ENCODE measurements around the gene GATAD2A. TPM values are rescaled to one million over a fixed set of nuclear protein-coding genes. Genes with fewer than 3 reads are reported as not detected.

The GATAD2A gene
- total and polyA plus RNA-seq, 2 of the 13 experiments (the other 11 are each of a cell fraction or from before 2014, with no cell fraction given) = 16.8 to 28.6 TPM

GRCh38 chr19:19523177-19523576 is 117.7 kb downstream of the GATAD2A start (continued):
- TF ChIP-seq JUNB (CRISPR knock-in tag; IDR thresholded peaks at IDR 0.05; ENCODE audit: borderline replicate concordance) = no peak
- TF ChIP-seq, protein P1, sequence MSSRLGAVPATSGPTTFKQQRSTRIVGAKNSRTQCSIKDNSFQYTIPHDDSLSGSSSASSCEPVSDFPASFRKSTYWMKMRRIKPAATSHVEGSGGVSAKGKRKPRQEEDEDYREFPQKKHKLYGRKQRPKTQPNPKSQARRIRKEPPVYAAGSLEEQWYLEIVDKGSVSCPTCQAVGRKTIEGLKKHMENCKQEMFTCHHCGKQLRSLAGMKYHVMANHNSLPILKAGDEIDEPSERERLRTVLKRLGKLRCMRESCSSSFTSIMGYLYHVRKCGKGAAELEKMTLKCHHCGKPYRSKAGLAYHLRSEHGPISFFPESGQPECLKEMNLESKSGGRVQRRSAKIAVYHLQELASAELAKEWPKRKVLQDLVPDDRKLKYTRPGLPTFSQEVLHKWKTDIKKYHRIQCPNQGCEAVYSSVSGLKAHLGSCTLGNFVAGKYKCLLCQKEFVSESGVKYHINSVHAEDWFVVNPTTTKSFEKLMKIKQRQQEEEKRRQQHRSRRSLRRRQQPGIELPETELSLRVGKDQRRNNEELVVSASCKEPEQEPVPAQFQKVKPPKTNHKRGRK (CRISPR knock-in tag; IDR thresholded peaks at IDR 0.05) = no peak
- TF ChIP-seq ZNF468 (CRISPR knock-in tag; IDR thresholded peaks at IDR 0.05) = no peak
- TF ChIP-seq ZNF570 (CRISPR knock-in tag; IDR thresholded peaks at IDR 0.05; ENCODE audit: borderline replicate concordance) = no peak

GRCh38 chr19:19524053-19524452 is 118.6 kb downstream of the GATAD2A start:
- POLR2A ChIA-PET = no interaction called here
- no peak for DNase-seq (ENCODE audit: low spot score)
- Histone ChIP-seq H3K4me1 (ENCODE audit: insufficient read depth, low read length) (no peaks in the 10 kb centered on the region), H3K79me2 (ENCODE audit: insufficient read depth, low read length) (peaks cover 16% of the 10 kb centered on the region), H3K36me3 (replicated peaks in 1 of 2; ENCODE audit: control insufficient read depth in 1 of 2, insufficient read depth in 2 of 2, low read length in 2 of 2) (peaks cover 10 to 37% of the 10 kb centered on the region in 2 experiments), H3K4me3 (replicated peaks in 1 of 3; ENCODE audit: insufficient read depth in 1 of 3, low read depth in 2 of 3, low read length in 3 of 3) (no peak overlapping the region), H4K20me1 (ENCODE audit: insufficient read depth, low read length) (peaks cover 21% of the 10 kb centered on the region), H3K27me3 (ENCODE audit: control insufficient read depth in 1 of 2, insufficient read depth in 2 of 2, low read length in 2 of 2) (no peaks in the 10 kb centered on the region), H2AFZ (ENCODE audit: low read length) (no peak overlapping the region), H3K9ac (ENCODE audit: insufficient read depth, low read depth, low read length) (no peak overlapping the region), H3K9me3 (ENCODE audit: low read length) (no peaks in the 10 kb centered on the region), H3K4me2 (ENCODE audit: low read depth, low read length) (no peak overlapping the region), H3K27ac (ENCODE audit: extremely low read length, insufficient read depth, low read length) (no peak overlapping the region)
- CTCF ChIA-PET (ENCODE audit: low intra/inter-chr PET ratio, low total read pairs) = no interaction called here
- no peak for ATAC-seq
- in situ Hi-C loops (cut with HindIII; ENCODE audit: extremely low pct_ligation_motif_present, low pct_unique_long_range_greater_than_20kb) (no loop called here), intact Hi-C loops (cut with micrococcal nuclease; ENCODE audit: unreplicated experiment) (no loop called here)
- no peak for FAIRE-seq
- BruUV-seq (replicated peaks) = no TSS peak
- WGBS (ENCODE audit: low lambda C conversion rate) = 93% methylated on average over 7 of the region's 7 CpGs
- TF ChIP-seq, protein P2, sequence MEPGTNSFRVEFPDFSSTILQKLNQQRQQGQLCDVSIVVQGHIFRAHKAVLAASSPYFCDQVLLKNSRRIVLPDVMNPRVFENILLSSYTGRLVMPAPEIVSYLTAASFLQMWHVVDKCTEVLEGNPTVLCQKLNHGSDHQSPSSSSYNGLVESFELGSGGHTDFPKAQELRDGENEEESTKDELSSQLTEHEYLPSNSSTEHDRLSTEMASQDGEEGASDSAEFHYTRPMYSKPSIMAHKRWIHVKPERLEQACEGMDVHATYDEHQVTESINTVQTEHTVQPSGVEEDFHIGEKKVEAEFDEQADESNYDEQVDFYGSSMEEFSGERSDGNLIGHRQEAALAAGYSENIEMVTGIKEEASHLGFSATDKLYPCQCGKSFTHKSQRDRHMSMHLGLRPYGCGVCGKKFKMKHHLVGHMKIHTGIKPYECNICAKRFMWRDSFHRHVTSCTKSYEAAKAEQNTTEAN (CRISPR knock-in tag; conservative IDR thresholded peaks at IDR 0.05) = no peak
- TF ChIP-seq ZFP1 (CRISPR knock-in tag; IDR thresholded peaks at IDR 0.05) (no peak), ZNF101 (CRISPR knock-in tag; IDR thresholded peaks at IDR 0.05; ENCODE audit: borderline replicate concordance, low read depth) (no peak), ZNF451 (CRISPR knock-in tag; IDR thresholded peaks at IDR 0.05) (no peak), XBP1 (CRISPR knock-in tag; IDR thresholded peaks at IDR 0.05) (no peak), ZNF605 (CRISPR knock-in tag; IDR thresholded peaks at IDR 0.05) (no peak), ZNF740 (CRISPR knock-in tag; IDR thresholded peaks at IDR 0.05) (no peak), TRAFD1 (CRISPR knock-in tag; IDR thresholded peaks at IDR 0.05; ENCODE audit: borderline replicate concordance) (no peak), ZNF644 (CRISPR knock-in tag; IDR thresholded peaks at IDR 0.05; ENCODE audit: low read depth) (no peak)
- TF ChIP-seq, protein P3, sequence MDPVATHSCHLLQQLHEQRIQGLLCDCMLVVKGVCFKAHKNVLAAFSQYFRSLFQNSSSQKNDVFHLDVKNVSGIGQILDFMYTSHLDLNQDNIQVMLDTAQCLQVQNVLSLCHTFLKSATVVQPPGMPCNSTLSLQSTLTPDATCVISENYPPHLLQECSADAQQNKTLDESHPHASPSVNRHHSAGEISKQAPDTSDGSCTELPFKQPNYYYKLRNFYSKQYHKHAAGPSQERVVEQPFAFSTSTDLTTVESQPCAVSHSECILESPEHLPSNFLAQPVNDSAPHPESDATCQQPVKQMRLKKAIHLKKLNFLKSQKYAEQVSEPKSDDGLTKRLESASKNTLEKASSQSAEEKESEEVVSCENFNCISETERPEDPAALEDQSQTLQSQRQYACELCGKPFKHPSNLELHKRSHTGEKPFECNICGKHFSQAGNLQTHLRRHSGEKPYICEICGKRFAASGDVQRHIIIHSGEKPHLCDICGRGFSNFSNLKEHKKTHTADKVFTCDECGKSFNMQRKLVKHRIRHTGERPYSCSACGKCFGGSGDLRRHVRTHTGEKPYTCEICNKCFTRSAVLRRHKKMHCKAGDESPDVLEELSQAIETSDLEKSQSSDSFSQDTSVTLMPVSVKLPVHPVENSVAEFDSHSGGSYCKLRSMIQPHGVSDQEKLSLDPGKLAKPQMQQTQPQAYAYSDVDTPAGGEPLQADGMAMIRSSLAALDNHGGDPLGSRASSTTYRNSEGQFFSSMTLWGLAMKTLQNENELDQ (CRISPR knock-in tag; IDR thresholded peaks at IDR 0.05; ENCODE audit: borderline replicate concordance) = no peak
